K562 (cell line): ENCODE results near the gene FETUB. TPM values are rescaled to one million over a fixed set of nuclear protein-coding genes. Genes with fewer than 3 reads are reported as not detected.

Experiments
- AFF1 ChIP-seq, 2 experiments: fragments of 450-650 bp; IDR thresholded peaks; 2 replicates each; pipeline ENCODE4 v1.6.1; 2018; ENCODE audit warnings: mild to moderate bottlenecking in 2 of 2, low read depth in 1 of 2; ENCODE audit not compliant: partially characterized antibody in 2 of 2
- ATF7 ChIP-seq: fragments of 450-650 bp; IDR thresholded peaks from 2 replicates; pipeline ENCODE4 v1.7.1; 2014; ENCODE audit warnings: mild to moderate bottlenecking, moderate library complexity
- CREM ChIP-seq: IDR thresholded peaks from 2 replicates; pipeline ENCODE4 v1.6.1; 2014; ENCODE audit warnings: antibody characterized with exemption, low read depth
- ETV1 ChIP-seq: fragments of 450-650 bp; conservative IDR thresholded peaks from 2 replicates; pipeline ENCODE4 v1.6.1; 2016; ENCODE audit warnings: missing genetic modification characterization, control low read depth, low read depth, missing compliant biosample characterization
- MGA ChIP-seq: fragments of 450-650 bp; IDR thresholded peaks from 2 replicates; pipeline ENCODE4 v1.6.1; 2016; ENCODE audit warnings: mild to moderate bottlenecking, moderate library complexity
- NRF1 ChIP-seq, 2 experiments: fragments of 450-650 bp; IDR thresholded peaks in 1 of 2; conservative IDR thresholded peaks in 1 of 2; 2 replicates each; pipeline ENCODE4 v1.6.1; 2014; ENCODE audit warnings: mild to moderate bottlenecking in 2 of 2
- SUPT5H ChIP-seq: fragments of 450-650 bp; IDR thresholded peaks from 2 replicates; pipeline ENCODE4 v1.6.1; 2016
- polyA plus RNA-seq, 8 experiments: library from polyadenylated mRNA; depleted of rRNA in 4 of 8; stranded (reverse) in 5 of 8; unstranded in 3 of 8; fragments of >200 nt; fragmentation: Nextera tagmentation in 2 of 8; fragmentation: Illumina TruSeq in 1 of 8; extraction: Ambion mirVana in 2 of 8; extraction: Trizol in 1 of 8; gene quantifications; 2 replicates each; pipeline versions ENCODE4 v1.2.1 to v1.2.3, GENCODE V29; 2011 to 2014; ENCODE audit warnings: inconsistent platforms in 1 of 8, missing spikeins in 1 of 8
- total RNA-seq, 7 experiments: library from RNA; depleted of rRNA in 6 of 7; stranded (reverse); fragments of >200 nt in 6 of 7; fragmentation: Illumina TruSeq in 2 of 7; extraction: Trizol in 2 of 7; gene quantifications; 2 replicates each; pipeline versions ENCODE4 v1.2.1 to v1.2.3, GENCODE V29; 2011 to 2021; ENCODE audit warnings: low replicate concordance in 1 of 7

FETUB gene
- total and polyA plus RNA-seq, 9 of the 15 experiments (the other 6 are each of a cell fraction or from before 2014, with no cell fraction given): not detected

GRCh38 chr3:186596568-186597287, 43.5 kb upstream of the FETUB start (continued):
- peak; percentile 33; the same call in 1 of the 2 replicates for TF ChIP-seq MGA
- TF ChIP-seq AFF1 (IDR thresholded peaks at IDR 0.05; ENCODE audit: low read depth in 1 of 2, partially characterized antibody in 2 of 2): no peak
- peak in 1 of 2 experiments; percentile 38; a peak in 2 of 4 replicates for TF ChIP-seq NRF1 (conservative IDR thresholded peaks at IDR 0.05 in 1 of 2, IDR thresholded peaks at IDR 0.05 in 1 of 2)
- TF ChIP-seq SUPT5H: no peak
- TF ChIP-seq CREM: 0 out of 2 replicates have a peak, but pooled peaks have one; percentile 22
- peak; percentile 98 for TF ChIP-seq ATF7
- peak; percentile 45; the same call in 1 of the 2 replicates for TF ChIP-seq ETV1
